Mesenteric fat pad (tissue), 1 donor: ENCODE results near the gene XDH. TPM values are rescaled to one million over a fixed set of nuclear protein-coding genes. Genes with fewer than 3 reads are reported as not detected.

Source experiments
- DNase-seq: peaks from one replicate; pipeline ENCODE4 v3.0.0-alpha.2; 2020; ENCODE audit warnings: low spot score
- total RNA-seq: library from RNA; stranded (reverse); fragmentation: NEBNext Ultra II Directional; extraction: Animal tissue kit (Norgen Biotek cat#: 25700); gene quantifications from one replicate; pipeline ENCODE4 v1.2.1, GENCODE V29; 2021
- donor health status: DM: yes; HTN: yes; CAD: no.

The XDH gene
- total RNA-seq, 1 donor from 2014 or later = 0.26 TPM

GRCh38 chr2:31286961-31287550 is 127.5 kb downstream of the XDH start:
- DNase-seq = no peak

- DNase-seq = no peak
These were observed 128.3 kb downstream of the XDH start for GRCh38 chr2:31286230-31286629.

Other genes with a start within 250 kb of the XDH start
- gene CAPN14, start 197.2 kb downstream of the XDH start, total RNA-seq = 0.10 TPM
- 2.4 TPM for gene EHD3, start 180.6 kb downstream of the XDH start, total RNA-seq
- 0.06 TPM for gene SRD5A2, start 166.2 kb upstream of the XDH start, total RNA-seq